Measurements from ENCODE around the gene STARD7. TPM values are rescaled to one million over a fixed set of nuclear protein-coding genes. Genes with fewer than 3 reads are reported as not detected.

STARD7 gene
- total RNA-seq, 1 experiment from 2014 or later, result 119 TPM

DNA sequence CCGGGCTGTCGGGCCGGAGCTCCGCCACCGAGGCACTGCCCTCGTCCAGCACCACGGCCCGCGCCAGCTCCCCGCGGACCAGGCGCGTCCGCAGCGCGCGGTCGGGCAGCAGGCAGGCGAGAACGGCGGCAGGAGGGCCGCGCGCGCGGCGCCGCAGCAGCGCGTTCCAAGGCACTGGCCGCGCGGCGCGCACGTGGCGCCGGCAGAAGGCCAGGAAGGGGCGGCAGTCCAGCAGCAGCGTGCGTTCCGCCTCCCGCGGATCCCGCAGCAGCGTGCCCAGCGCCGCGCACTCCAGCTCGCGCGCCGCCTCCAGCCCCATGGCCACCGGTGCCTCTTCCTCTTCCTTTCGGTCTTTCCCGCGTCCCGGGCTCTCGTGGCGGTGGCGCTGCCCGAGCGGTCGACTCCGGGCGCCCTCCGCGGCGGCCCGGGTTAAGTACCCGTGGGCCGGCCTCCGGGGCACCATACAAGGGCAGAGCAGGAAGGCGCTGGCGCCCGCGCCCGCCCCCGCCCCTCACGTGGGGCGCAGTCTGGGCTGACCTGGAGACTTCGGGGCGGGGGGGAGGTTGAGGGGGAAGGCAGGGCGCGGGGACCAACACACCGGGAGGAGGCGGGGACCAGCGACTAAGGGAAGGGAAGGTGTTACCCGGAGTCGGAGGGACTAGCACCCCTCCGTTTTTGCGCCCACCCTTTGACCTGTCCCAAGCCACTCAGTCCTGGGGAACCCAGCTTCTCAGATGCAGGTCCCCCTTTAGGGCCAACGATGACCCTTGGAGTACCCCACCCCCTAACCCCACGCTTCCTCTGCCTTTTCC is 63.4 kb downstream of the STARD7 start, which contains the start of gene DUSP2:
DUSP2 (minus strand) TSS at position 405 of the 812 bp plus-strand sequence; CDS start at position 319, 86 bp downstream.
- no peaks in the 10 kb centered on the region for H3K27me3 Mint-ChIP-seq (ENCODE audit: unreplicated experiment)
- H3K27ac Mint-ChIP-seq (ENCODE audit: unreplicated experiment), result peak within 1 kb of the TSS; percentile 70
- H3K36me3 Mint-ChIP-seq (ENCODE audit: insufficient read depth, unreplicated experiment), result peaks cover 39% of the 10 kb centered on the region
- CTCF ChIA-PET, result no interaction called here
- peak within 1 kb of the TSS; percentile 81 for H3K4me3 Mint-ChIP-seq (ENCODE audit: low read depth, unreplicated experiment)
- H3K9me3 Mint-ChIP-seq (ENCODE audit: low read depth, unreplicated experiment), result no peaks in the 10 kb centered on the region
- intact Hi-C loops (cut with micrococcal nuclease; ENCODE audit: unreplicated experiment), result no loop called here
- no TSS peak for BruUV-seq (replicated peaks)
- DNase-seq, result peak; percentile 74
- TF ChIP-seq, protein P1, sequence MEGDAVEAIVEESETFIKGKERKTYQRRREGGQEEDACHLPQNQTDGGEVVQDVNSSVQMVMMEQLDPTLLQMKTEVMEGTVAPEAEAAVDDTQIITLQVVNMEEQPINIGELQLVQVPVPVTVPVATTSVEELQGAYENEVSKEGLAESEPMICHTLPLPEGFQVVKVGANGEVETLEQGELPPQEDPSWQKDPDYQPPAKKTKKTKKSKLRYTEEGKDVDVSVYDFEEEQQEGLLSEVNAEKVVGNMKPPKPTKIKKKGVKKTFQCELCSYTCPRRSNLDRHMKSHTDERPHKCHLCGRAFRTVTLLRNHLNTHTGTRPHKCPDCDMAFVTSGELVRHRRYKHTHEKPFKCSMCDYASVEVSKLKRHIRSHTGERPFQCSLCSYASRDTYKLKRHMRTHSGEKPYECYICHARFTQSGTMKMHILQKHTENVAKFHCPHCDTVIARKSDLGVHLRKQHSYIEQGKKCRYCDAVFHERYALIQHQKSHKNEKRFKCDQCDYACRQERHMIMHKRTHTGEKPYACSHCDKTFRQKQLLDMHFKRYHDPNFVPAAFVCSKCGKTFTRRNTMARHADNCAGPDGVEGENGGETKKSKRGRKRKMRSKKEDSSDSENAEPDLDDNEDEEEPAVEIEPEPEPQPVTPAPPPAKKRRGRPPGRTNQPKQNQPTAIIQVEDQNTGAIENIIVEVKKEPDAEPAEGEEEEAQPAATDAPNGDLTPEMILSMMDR (IDR thresholded peaks at IDR 0.05; ENCODE audit: unreplicated experiment), result no peak
- peaks cover 15% of the 10 kb centered on the region for H3K4me1 Mint-ChIP-seq (ENCODE audit: low read depth, unreplicated experiment)

DNA sequence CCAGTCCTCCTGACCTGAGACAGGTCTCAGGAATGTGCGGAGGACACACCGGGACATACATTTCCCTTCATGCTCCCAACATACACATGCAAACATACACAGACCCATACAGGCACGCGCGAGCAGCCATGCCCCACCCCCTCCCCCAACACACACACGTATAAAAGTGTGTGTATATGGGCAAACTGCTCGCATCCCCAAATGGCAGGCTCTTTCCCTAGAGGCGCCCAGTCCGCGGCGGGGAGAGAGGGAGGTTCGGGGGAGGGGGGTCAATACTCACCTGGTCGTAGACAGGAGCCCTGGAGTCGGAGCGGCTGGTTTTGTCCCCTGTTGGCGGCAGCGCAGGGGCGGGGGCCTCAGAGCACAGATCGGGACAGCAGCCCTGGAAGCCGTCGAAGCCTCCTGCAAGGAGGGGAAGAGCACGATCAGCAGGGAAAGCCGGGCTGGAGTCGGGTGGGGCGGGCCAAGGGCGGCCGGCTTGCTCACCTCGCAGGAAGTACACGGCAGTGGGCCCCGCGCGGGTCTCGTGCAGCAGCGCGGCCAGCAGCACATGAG is 64.1 kb downstream of the STARD7 start:
- Mint-ChIP-seq H3K4me3 (ENCODE audit: low read depth, unreplicated experiment) (peak overlapping the region; percentile 81), H3K36me3 (ENCODE audit: insufficient read depth, unreplicated experiment) (peaks cover 39% of the 10 kb centered on the region), H3K4me1 (ENCODE audit: low read depth, unreplicated experiment) (peaks cover 15% of the 10 kb centered on the region), H3K9me3 (ENCODE audit: low read depth, unreplicated experiment) (no peaks in the 10 kb centered on the region), H3K27me3 (ENCODE audit: unreplicated experiment) (no peaks in the 10 kb centered on the region), H3K27ac (ENCODE audit: unreplicated experiment) (peak overlapping the region; percentile 70)
- DNase-seq, result peak; percentile 37
- BruUV-seq (replicated peaks), result no TSS peak
- TF ChIP-seq, protein P1 (IDR thresholded peaks at IDR 0.05; ENCODE audit: unreplicated experiment), result no peak
- CTCF ChIA-PET, result interaction anchor here (1.4 kb wide), 1 partner anchor 30 kb away, joined by 3 read pairs; no protein-coding TSS in a partner anchor
- intact Hi-C loops (cut with micrococcal nuclease; ENCODE audit: unreplicated experiment), result no loop called here

DNA sequence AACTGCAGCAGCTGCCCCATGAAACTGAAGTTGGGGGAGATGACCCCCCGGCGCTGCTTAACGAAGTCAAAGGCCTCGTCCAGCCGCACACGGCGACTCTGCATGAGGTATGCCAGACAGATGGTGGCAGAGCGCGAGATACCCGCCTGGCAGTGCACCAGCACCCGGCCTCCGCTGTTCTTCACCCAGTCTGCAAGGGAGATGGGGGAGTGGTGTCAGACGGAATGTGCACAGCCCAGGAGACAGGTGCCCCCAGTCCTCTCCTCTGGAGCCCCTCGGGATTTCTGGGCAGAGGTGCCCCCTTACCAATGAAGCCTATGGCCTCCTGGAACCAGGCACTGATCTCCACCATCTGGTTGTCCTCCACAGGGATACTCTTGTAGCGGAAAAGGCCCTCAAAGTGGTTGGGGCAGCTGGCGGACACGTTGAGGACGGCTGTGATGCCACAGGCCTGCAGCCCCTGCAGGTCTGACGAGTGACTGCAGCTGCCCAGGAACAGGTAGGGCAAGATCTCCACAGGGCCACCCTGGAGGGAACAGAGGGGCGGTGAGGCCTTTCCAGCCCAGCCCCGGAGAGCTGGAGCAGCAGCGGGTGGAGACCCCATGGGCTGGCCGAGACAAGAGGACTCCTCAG is 64.7 kb downstream of the STARD7 start:
- no TSS peak for BruUV-seq (replicated peaks)
- H3K4me1 Mint-ChIP-seq (ENCODE audit: low read depth, unreplicated experiment), result peaks cover 15% of the 10 kb centered on the region
- H3K27ac Mint-ChIP-seq (ENCODE audit: unreplicated experiment), result peak overlapping the region; percentile 70
- intact Hi-C loops (cut with micrococcal nuclease; ENCODE audit: unreplicated experiment), result no loop called here
- H3K27me3 Mint-ChIP-seq (ENCODE audit: unreplicated experiment), result no peaks in the 10 kb centered on the region
- peak overlapping the region; percentile 81 for H3K4me3 Mint-ChIP-seq (ENCODE audit: low read depth, unreplicated experiment)
- DNase-seq, result peak; percentile 56
- H3K9me3 Mint-ChIP-seq (ENCODE audit: low read depth, unreplicated experiment), result no peaks in the 10 kb centered on the region
- TF ChIP-seq, protein P1 (IDR thresholded peaks at IDR 0.05; ENCODE audit: unreplicated experiment), result peak; percentile 44
- peaks cover 39% of the 10 kb centered on the region for H3K36me3 Mint-ChIP-seq (ENCODE audit: insufficient read depth, unreplicated experiment)
- CTCF ChIA-PET, result interaction anchor here (1.4 kb wide), 1 partner anchor 31 kb away, joined by 3 read pairs; no protein-coding TSS in a partner anchor

DNA sequence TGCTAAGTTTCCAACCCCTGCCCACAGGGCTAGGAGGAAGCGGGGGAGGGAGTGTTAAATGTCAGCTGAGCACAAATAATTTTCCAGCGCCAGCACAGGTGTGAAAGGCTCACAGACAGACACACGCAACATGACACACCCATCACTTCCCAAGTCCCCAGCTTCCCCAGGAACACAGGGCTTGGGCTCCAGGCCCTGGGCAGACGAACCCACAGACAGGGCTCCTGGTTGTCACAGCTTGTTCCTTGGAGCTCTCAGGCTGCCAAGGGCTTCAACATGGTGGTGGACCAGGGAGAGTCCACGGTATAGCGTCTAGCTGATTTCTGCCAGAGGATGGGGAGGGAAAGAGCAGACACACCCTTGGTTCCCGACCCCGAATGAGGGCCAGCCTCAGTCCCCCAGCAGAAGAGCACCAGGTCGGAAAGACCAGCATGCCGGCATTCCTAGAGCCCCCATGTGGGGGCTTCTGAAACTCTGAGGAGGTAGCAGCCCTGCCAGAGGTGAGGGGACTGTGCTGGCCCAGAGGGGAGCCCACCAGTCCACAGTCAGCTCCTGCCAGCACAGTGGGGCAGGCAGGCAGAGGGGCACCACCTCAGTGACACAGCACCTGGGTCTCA is 65.3 kb downstream of the STARD7 start:
- peak overlapping the region; percentile 81 for H3K4me3 Mint-ChIP-seq (ENCODE audit: low read depth, unreplicated experiment)
- peaks cover 37% of the 10 kb centered on the region for H3K36me3 Mint-ChIP-seq (ENCODE audit: insufficient read depth, unreplicated experiment)
- no peaks in the 10 kb centered on the region for H3K9me3 Mint-ChIP-seq (ENCODE audit: low read depth, unreplicated experiment)
- TF ChIP-seq, protein P1 (IDR thresholded peaks at IDR 0.05; ENCODE audit: unreplicated experiment), result no peak
- H3K27me3 Mint-ChIP-seq (ENCODE audit: unreplicated experiment), result no peaks in the 10 kb centered on the region
- peaks cover 10% of the 10 kb centered on the region for H3K4me1 Mint-ChIP-seq (ENCODE audit: low read depth, unreplicated experiment)
- no peak overlapping the region for H3K27ac Mint-ChIP-seq (ENCODE audit: unreplicated experiment)
- CTCF ChIA-PET, result interaction anchor here (1.4 kb wide), 1 partner anchor 31 kb away, joined by 3 read pairs; no protein-coding TSS in a partner anchor
- no peak for DNase-seq
- TSS peak; percentile 60 for BruUV-seq (replicated peaks)
- intact Hi-C loops (cut with micrococcal nuclease; ENCODE audit: unreplicated experiment), result no loop called here

Data from Calu3 (cell line).